ENCODE results near the gene ZNF804B. TPM values are rescaled to one million over a fixed set of nuclear protein-coding genes. Genes with fewer than 3 reads are reported as not detected.

The ZNF804B gene
- total RNA-seq, 2 donors from 2014 or later = not detected

DNA sequence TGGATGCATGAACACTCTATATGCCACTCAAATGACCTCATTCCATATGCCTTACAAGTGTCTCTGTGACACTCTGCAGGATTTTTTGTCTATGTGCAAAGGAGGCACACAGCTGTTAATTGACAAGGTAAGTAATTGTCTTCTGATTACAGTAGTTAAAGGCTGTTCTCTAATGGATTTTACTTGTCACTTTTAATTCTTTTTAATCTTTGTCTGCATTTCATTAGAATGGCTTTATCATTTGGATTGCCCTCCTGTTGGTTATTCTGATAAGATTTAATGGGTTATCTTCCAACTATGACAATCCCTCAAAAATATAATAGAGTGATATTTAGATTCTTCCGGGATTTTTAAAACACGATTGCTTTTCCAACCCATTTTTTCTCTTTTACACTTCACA, 326.1 kb downstream of the ZNF804B start:
- H3K4me3 ChIP-seq = no peak overlapping the region
- no peaks in the 10 kb centered on the region for H3K9me3 ChIP-seq
- DNase-seq = no peak
- TF ChIP-seq, protein P1, sequence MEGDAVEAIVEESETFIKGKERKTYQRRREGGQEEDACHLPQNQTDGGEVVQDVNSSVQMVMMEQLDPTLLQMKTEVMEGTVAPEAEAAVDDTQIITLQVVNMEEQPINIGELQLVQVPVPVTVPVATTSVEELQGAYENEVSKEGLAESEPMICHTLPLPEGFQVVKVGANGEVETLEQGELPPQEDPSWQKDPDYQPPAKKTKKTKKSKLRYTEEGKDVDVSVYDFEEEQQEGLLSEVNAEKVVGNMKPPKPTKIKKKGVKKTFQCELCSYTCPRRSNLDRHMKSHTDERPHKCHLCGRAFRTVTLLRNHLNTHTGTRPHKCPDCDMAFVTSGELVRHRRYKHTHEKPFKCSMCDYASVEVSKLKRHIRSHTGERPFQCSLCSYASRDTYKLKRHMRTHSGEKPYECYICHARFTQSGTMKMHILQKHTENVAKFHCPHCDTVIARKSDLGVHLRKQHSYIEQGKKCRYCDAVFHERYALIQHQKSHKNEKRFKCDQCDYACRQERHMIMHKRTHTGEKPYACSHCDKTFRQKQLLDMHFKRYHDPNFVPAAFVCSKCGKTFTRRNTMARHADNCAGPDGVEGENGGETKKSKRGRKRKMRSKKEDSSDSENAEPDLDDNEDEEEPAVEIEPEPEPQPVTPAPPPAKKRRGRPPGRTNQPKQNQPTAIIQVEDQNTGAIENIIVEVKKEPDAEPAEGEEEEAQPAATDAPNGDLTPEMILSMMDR (IDR thresholded peaks at IDR 0.05) = no peak
- no peaks in the 10 kb centered on the region for H3K36me3 ChIP-seq
- intact Hi-C loops (cut with DNase I) = no loop called here
- no peak overlapping the region for H3K9ac ChIP-seq (ENCODE audit: low read depth in 2 of 2, low read length in 2 of 2)
- H3K4me1 ChIP-seq = no peaks in the 10 kb centered on the region
- no peak overlapping the region for H3K27ac ChIP-seq
- H3K27me3 ChIP-seq = no peaks in the 10 kb centered on the region

GRCh38 chr7:89091550-89091949, 332.1 kb downstream of the ZNF804B start:
- Histone ChIP-seq H3K9me3 (no peaks in the 10 kb centered on the region), H3K27me3 (no peaks in the 10 kb centered on the region), H3K27ac (no peak overlapping the region), H3K9ac (ENCODE audit: low read depth in 2 of 2, low read length in 2 of 2) (no peak overlapping the region), H3K4me1 (no peaks in the 10 kb centered on the region), H3K36me3 (no peaks in the 10 kb centered on the region), H3K4me3 (no peak overlapping the region)
- DNase-seq = no peak
- TF ChIP-seq, protein P1 (IDR thresholded peaks at IDR 0.05) = no peak
- intact Hi-C loops (cut with DNase I) = no loop called here

GRCh38 chr7:89094269-89094668, 334.8 kb downstream of the ZNF804B start:
- H3K9me3 ChIP-seq = no peaks in the 10 kb centered on the region
- H3K4me3 ChIP-seq = no peak overlapping the region
- no peak for DNase-seq
- TF ChIP-seq, protein P1 (IDR thresholded peaks at IDR 0.05) = no peak
- intact Hi-C loops (cut with DNase I) = no loop called here
- no peak overlapping the region for H3K27ac ChIP-seq
- H3K36me3 ChIP-seq = no peaks in the 10 kb centered on the region
- H3K27me3 ChIP-seq = no peaks in the 10 kb centered on the region
- H3K9ac ChIP-seq (ENCODE audit: low read depth in 2 of 2, low read length in 2 of 2) = no peak overlapping the region
- no peaks in the 10 kb centered on the region for H3K4me1 ChIP-seq

DNA sequence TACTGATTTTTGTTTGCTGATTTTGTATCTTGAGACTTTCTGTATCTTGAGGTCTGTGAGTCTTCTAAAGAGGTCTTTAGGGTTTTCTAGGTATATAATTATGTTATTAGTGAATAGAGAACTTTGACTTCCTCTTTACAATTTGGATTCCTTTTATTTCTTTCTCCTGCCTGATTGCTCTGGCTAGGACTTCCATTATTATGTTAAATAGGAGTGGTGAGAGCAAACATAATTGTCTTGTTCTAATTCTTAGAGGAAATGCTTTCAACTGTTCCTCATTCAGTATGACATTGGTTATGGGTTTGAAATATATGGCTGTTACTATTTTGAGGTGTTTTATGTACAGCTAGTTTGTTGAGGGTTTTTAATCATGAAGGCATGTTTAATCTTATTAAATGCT, 344.1 kb downstream of the ZNF804B start:
- Histone ChIP-seq H3K27me3 (no peaks in the 10 kb centered on the region), H3K4me3 (no peak overlapping the region), H3K36me3 (no peaks in the 10 kb centered on the region), H3K9ac (ENCODE audit: low read depth in 2 of 2, low read length in 2 of 2) (no peak overlapping the region), H3K27ac (no peak overlapping the region), H3K9me3 (no peaks in the 10 kb centered on the region), H3K4me1 (no peaks in the 10 kb centered on the region)
- TF ChIP-seq, protein P1 (IDR thresholded peaks at IDR 0.05) = no peak
- no peak for DNase-seq
- intact Hi-C loops (cut with DNase I) = no loop called here

DNA sequence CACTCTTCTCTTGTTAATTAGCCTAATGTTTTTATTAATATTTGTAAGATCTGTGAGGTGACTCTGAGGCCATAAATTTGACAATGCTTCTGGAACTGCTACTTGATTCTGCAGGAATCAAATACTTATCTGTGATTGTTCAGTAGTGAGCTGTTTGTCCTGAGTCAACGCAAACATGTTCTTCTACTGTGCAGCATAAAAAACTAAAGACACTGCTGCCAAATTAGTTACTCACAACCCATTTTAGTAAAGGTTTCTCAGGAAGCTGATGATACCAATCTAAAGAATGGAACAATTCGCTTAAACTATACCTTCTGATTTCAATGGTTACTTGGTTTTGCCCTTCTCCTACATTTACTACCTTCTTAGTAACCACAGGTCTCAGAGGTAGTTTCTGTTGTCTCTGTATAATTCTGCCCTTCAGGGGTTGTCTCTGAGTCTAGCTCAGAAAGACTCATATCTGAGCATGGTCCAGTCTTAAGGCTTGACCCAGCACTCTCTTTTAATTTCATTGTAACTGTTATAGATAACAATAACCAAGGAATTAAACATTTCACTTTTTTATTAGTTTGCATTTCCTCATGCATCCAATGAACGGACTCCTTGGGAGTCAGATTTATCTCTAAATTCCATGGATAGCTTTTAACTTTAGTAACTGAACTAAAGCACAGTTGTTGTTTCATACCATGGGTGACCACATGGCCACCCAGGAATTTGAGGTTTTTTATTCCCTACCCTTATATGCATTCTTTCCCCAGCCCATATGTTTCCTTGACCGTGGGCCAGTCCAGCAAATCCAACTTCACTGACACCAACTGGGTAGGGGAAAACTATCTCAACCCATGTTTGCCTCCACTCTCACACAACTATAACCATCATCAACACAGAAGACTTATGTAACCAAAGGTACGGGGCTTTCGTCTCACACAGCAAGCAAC, 345.5 kb downstream of the ZNF804B start:
- no peak overlapping the region for H3K9ac ChIP-seq (ENCODE audit: low read depth in 2 of 2, low read length in 2 of 2)
- no peak for DNase-seq
- no peaks in the 10 kb centered on the region for H3K9me3 ChIP-seq
- H3K27me3 ChIP-seq = no peaks in the 10 kb centered on the region
- TF ChIP-seq, protein P1 (IDR thresholded peaks at IDR 0.05) = no peak
- H3K27ac ChIP-seq = no peak overlapping the region
- H3K4me3 ChIP-seq = no peak overlapping the region
- intact Hi-C loops (cut with DNase I) = no loop called here
- H3K4me1 ChIP-seq = no peaks in the 10 kb centered on the region
- no peaks in the 10 kb centered on the region for H3K36me3 ChIP-seq
